Lower leg skin (tissue), 4 donors: ENCODE measurements around the gene RHBDF1. TPM values are rescaled to one million over a fixed set of nuclear protein-coding genes. Genes with fewer than 3 reads are reported as not detected.
A peak's percentile ranks its signal among the peaks of the same experiment; 100 is the strongest.

Experiments used
- DNase-seq, 2 donors: peaks; one replicate each; pipeline ENCODE4 v3.0.0-alpha.2; 2019; ENCODE audit warnings: low spot score in 2 of 2
- H3K4me3 ChIP-seq: fragments of 200-600 bp; sonication (generic); 2 replicates; pipeline ENCODE4 v1.5.1; 2017; ENCODE audit warnings: mild to moderate bottlenecking, low read depth; ENCODE audit not compliant: poor library complexity, severe bottlenecking
- POLR2A ChIP-seq, 2 donors: fragments of 450-650 bp; IDR thresholded peaks; one replicate each; pipeline ENCODE4 v1.6.1; 2016 to 2017; ENCODE audit warnings: antibody characterized with exemption in 2 of 2, mild to moderate bottlenecking in 1 of 2, moderate library complexity in 1 of 2
- WGBS, 2 donors: methylation state at CpG; one replicate each; pipeline ENCODE4 v1.1.5; 2018; 5-methylcytosine and 5-hydroxymethylcytosine counted together
- intact Hi-C: fragments of 100-400 bp; cut with DNase I; formaldehyde crosslinking; loops from one replicate; pipeline ENCODE4 v1.15.0; 2023; ENCODE audit warnings: low total_unique reads
- total RNA-seq, 4 donors: library from RNA; depleted of rRNA; stranded (reverse); fragments of >200 nt; gene quantifications; one replicate each; pipeline ENCODE4 v1.1.0, GENCODE V29; 2016
- TF ChIP-seq, protein P1 (sequence below), 3 donors: fragments of 450-650 bp; IDR thresholded peaks; one replicate each; pipeline ENCODE4 v1.5.1; 2016; ENCODE audit warnings: antibody characterized with exemption in 3 of 3, mild to moderate bottlenecking in 3 of 3, moderate library complexity in 2 of 3

The RHBDF1 gene
- total RNA-seq, 4 donors from 2014 or later = 38.6 to 45.9 (median 43.6) TPM

DNA sequence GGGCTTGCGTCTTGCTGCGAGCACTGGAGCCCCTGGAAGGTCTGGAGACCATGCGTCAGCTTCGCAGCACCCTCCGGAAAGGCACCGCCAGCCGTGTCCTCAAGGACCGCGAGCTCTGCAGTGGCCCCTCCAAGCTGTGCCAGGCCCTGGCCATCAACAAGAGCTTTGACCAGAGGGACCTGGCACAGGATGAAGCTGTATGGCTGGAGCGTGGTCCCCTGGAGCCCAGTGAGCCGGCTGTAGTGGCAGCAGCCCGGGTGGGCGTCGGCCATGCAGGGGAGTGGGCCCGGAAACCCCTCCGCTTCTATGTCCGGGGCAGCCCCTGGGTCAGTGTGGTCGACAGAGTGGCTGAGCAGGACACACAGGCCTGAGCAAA is 13.0 kb upstream of the RHBDF1 start:
- no peak for DNase-seq
- no peak overlapping the region for H3K4me3 ChIP-seq
- 74 to 76% methylated on average over 14 to 18 of the region's 18 CpGs for WGBS, 2 donors
- intact Hi-C loops = no loop called here
- TF ChIP-seq, protein P1, sequence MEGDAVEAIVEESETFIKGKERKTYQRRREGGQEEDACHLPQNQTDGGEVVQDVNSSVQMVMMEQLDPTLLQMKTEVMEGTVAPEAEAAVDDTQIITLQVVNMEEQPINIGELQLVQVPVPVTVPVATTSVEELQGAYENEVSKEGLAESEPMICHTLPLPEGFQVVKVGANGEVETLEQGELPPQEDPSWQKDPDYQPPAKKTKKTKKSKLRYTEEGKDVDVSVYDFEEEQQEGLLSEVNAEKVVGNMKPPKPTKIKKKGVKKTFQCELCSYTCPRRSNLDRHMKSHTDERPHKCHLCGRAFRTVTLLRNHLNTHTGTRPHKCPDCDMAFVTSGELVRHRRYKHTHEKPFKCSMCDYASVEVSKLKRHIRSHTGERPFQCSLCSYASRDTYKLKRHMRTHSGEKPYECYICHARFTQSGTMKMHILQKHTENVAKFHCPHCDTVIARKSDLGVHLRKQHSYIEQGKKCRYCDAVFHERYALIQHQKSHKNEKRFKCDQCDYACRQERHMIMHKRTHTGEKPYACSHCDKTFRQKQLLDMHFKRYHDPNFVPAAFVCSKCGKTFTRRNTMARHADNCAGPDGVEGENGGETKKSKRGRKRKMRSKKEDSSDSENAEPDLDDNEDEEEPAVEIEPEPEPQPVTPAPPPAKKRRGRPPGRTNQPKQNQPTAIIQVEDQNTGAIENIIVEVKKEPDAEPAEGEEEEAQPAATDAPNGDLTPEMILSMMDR (IDR thresholded peaks at IDR 0.05) = no peak
- no peak for TF ChIP-seq POLR2A (IDR thresholded peaks at IDR 0.05)

DNA sequence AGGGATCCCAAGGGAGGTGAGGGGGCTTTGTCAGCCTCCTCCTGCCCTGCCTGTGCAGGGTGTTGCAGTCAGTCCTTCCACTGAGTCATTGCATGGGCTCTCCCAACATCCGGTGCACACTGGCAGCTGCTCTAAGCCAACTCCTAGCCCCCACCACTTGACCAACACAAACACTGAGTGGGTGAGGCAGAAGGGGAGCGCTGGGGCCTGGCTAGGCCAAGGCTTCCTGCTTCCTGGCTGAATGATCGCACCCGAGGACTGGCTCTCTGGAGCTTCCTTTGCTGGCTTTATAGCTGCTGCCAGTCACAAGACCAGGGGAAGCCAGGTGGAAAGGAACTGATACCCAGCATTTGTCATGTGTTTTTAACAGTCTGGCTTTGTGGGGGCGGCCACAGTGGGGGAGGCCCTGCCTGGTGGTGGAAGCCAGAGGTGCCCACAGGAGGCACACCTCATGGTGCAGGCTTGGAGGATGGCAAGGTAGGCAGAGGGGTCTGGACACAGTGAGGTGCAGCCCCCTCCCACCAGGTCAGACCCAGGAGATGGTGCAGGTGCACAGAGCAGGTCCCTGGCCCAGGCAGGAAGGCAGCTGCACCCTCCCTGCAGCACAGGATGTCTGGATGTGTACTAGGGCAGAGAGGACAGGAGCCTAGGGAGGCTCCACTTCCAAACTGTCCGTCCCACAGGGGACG is 12.4 kb upstream of the RHBDF1 start:
- DNase-seq = peak in 1 of 2 donors; percentile 62
- WGBS, 2 donors = 41 to 60% methylated on average over 7 of the region's 7 CpGs
- TF ChIP-seq, protein P1 (IDR thresholded peaks at IDR 0.05) = no peak
- no peak for TF ChIP-seq POLR2A (IDR thresholded peaks at IDR 0.05)
- H3K4me3 ChIP-seq = no peak overlapping the region
- intact Hi-C loops = no loop called here

DNA sequence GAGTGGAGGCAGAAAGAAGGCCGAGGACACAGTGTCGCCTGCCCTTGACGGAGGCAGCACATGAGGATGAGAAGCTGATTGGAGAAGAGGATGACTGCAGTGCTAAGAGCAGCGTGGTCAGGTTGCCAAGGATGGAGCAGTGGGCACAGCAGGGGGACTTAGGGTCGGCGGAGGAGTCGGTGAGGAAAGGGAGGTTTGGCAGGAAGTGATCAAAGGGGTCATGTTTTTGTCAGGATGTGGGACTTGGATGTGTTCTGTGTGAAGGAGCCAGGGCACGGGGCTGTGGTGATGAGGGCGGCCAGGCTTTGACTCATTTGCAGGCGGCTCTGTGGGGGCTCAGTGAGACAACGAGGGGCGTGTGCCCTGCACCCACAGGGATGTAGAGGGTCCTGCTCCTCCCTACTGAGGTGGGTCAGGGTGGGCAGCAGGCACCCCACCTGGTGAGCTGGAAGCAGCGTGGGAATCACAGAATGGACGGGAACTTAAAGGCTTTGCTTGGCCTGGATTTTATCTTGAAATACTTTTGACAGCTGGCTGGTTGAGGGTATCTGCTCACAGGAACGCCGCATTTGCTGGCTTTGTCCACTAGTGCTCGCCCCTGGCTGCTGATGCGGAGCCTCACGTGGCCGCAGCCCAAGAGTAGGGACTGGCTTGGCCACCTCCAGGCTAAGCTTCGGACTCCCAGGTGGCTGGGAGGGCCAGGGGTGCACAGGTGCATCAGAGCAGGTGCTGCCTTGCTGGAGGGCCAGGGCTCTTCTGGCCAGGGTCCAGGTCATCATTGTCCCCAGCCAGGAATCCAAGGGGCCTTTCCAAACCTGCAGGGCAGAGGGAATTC is 11.6 kb upstream of the RHBDF1 start:
- WGBS, 2 donors = 59 to 64% methylated on average over 19 to 21 of the region's 21 CpGs
- intact Hi-C loops = no loop called here
- DNase-seq = no peak
- no peak for TF ChIP-seq POLR2A (IDR thresholded peaks at IDR 0.05)
- TF ChIP-seq, protein P1 (IDR thresholded peaks at IDR 0.05) = no peak
- no peak overlapping the region for H3K4me3 ChIP-seq

DNA sequence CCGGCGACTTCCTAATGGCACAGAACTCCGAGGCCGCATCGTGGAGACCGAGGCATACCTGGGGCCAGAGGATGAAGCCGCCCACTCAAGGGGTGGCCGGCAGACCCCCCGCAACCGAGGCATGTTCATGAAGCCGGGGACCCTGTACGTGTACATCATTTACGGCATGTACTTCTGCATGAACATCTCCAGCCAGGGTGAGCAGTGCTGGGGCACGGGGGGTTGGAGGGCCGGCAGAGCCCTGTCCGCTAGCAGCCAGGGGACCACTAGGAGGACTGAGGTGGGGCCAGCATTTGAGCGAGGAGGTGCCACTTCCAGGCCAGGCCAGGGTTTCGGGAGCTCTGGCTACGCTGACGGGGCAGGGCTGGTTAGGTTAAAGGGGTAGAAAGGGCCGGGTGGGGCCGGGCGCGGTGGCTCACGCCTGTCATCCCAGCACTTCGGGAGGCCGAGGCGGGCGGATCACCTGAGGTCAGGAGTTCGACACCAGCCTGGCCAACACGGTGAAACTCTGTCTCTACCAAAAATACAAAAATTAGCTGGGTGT is 10.7 kb upstream of the RHBDF1 start:
- H3K4me3 ChIP-seq = no peak overlapping the region
- no peak for DNase-seq
- intact Hi-C loops = no loop called here
- TF ChIP-seq POLR2A (IDR thresholded peaks at IDR 0.05) = no peak
- TF ChIP-seq, protein P1 (IDR thresholded peaks at IDR 0.05) = no peak
- WGBS, 2 donors = 89 to 93% methylated on average over 31 of the region's 31 CpGs

DNA sequence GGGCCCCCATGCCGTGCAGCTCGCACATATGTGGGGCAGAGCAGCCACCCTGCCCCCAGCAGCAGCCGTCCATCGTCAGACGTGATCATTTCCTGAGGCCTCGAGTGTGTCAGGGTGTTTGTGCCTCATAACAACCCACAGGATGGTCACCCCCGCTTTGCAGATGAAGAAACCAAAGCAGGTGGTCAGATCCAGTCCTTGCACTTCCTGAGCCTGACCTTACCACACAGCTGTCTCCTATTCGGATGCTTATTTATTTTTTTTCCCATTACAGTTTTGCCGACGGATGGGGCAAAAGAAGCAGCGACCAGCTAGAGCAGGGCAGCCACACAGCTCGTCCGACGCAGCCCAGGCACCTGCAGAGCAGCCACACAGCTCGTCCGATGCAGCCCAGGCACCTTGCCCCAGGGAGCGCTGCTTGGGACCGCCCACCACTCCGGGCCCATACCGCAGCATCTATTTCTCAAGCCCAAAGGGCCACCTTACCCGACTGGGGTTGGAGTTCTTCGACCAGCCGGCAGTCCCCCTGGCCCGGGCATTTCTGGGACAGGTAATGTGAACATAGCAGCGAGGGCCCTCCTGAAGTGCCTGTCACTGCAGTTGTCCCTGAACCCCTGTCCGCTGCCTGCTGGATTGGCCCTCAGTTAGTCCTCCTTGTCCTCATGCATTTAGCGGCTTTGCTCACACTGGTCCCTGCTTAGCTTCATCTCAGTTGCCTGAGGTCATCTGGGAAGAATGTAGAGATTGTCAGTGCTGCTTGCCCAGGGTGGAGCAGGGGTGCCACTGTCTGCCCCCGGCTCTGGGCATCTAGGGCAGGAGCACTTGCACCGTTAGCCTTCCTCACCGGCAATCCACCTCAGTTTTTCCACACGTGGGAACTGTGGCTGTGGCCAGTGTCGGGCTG is 7.0 kb upstream of the RHBDF1 start:
- intact Hi-C loops = no loop called here
- H3K4me3 ChIP-seq = no peak overlapping the region
- no peak for DNase-seq
- 72 to 79% methylated on average over 26 to 32 of the region's 32 CpGs for WGBS, 2 donors
- TF ChIP-seq, protein P1 (IDR thresholded peaks at IDR 0.05) = no peak
- TF ChIP-seq POLR2A (IDR thresholded peaks at IDR 0.05) = no peak
